Measurements from ENCODE around the gene ABL2. TPM values are rescaled to one million over a fixed set of nuclear protein-coding genes. Genes with fewer than 3 reads are reported as not detected.

ABL2 gene
- total RNA-seq, 1 donor from 2014 or later: 22.9 TPM

- H3K36me3 Mint-ChIP-seq (ENCODE audit: low read depth): peaks cover 27% of the 10 kb centered on the region
- no peaks in the 10 kb centered on the region for H3K27me3 Mint-ChIP-seq (ENCODE audit: low read depth)
- TF ChIP-seq, protein P1, sequence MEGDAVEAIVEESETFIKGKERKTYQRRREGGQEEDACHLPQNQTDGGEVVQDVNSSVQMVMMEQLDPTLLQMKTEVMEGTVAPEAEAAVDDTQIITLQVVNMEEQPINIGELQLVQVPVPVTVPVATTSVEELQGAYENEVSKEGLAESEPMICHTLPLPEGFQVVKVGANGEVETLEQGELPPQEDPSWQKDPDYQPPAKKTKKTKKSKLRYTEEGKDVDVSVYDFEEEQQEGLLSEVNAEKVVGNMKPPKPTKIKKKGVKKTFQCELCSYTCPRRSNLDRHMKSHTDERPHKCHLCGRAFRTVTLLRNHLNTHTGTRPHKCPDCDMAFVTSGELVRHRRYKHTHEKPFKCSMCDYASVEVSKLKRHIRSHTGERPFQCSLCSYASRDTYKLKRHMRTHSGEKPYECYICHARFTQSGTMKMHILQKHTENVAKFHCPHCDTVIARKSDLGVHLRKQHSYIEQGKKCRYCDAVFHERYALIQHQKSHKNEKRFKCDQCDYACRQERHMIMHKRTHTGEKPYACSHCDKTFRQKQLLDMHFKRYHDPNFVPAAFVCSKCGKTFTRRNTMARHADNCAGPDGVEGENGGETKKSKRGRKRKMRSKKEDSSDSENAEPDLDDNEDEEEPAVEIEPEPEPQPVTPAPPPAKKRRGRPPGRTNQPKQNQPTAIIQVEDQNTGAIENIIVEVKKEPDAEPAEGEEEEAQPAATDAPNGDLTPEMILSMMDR (conservative IDR thresholded peaks at IDR 0.05): no peak
- H3K9me3 Mint-ChIP-seq: peaks cover 5% of the 10 kb centered on the region
- peaks cover 14% of the 10 kb centered on the region for H3K4me1 Mint-ChIP-seq
- no peak for DNase-seq (ENCODE audit: low read depth, low spot score)
- H3K4me3 Mint-ChIP-seq: no peak overlapping the region
- no peak overlapping the region for H3K27ac Mint-ChIP-seq (ENCODE audit: unreplicated experiment)
Observed at GRCh38 chr1:179146476-179146875, 83.0 kb downstream of the ABL2 start.

DNA sequence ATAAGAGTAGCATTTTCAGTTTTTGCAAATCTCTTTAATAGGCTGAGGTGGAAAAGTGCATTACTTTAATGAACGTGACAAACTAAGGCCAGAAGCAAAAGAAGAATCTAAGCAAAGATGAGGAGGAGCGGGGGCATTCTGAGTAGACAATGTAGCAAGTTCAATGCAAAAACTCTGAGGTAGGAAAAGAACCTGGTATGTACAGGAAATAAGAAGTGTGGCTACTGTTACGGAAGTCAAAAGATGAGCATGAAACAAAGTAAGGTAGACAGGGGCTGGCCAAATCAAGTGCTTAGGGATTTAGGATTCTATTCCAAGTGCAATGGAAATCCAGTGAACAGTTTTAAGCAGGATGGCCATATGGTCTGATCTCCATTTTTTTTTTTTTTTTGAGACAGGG, 84.0 kb downstream of the ABL2 start:
- peaks cover 19% of the 10 kb centered on the region for H3K4me1 Mint-ChIP-seq
- no peak for DNase-seq (ENCODE audit: low read depth, low spot score)
- TF ChIP-seq, protein P1 (conservative IDR thresholded peaks at IDR 0.05): no peak
- H3K36me3 Mint-ChIP-seq (ENCODE audit: low read depth): peaks cover 19% of the 10 kb centered on the region
- H3K9me3 Mint-ChIP-seq: peaks cover 5% of the 10 kb centered on the region
- H3K4me3 Mint-ChIP-seq: no peak overlapping the region
- H3K27ac Mint-ChIP-seq (ENCODE audit: unreplicated experiment): no peak overlapping the region
- H3K27me3 Mint-ChIP-seq (ENCODE audit: low read depth): no peaks in the 10 kb centered on the region

GRCh38 chr1:179144626-179145025, 84.9 kb downstream of the ABL2 start:
- H3K27me3 Mint-ChIP-seq (ENCODE audit: low read depth): no peaks in the 10 kb centered on the region
- H3K27ac Mint-ChIP-seq (ENCODE audit: unreplicated experiment): no peak overlapping the region
- TF ChIP-seq, protein P1 (conservative IDR thresholded peaks at IDR 0.05): no peak
- H3K4me3 Mint-ChIP-seq: no peak overlapping the region
- DNase-seq (ENCODE audit: low read depth, low spot score): no peak
- no peaks in the 10 kb centered on the region for H3K9me3 Mint-ChIP-seq
- peaks cover 19% of the 10 kb centered on the region for H3K4me1 Mint-ChIP-seq
- peaks cover 18% of the 10 kb centered on the region for H3K36me3 Mint-ChIP-seq (ENCODE audit: low read depth)

DNA sequence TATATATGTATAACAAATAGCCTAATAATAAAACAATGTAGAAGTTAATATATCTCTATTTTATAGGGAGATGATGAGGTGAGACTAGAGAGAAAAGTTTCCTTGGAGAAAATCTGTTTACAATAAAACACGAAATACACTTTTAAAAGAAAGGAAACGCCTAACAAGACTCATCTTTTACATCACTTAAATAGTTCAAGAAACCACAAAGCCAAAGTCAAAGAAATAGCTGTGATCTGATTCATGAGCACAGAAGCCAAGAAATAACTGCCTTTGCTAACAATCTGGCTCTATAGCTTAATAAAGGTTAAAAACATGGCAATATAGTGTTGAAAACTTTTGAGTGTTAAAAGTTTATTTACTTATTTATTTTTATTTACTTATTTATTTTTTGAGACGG, 86.2 kb downstream of the ABL2 start:
- Mint-ChIP-seq H3K27ac (ENCODE audit: unreplicated experiment) (no peak overlapping the region), H3K27me3 (ENCODE audit: low read depth) (no peaks in the 10 kb centered on the region), H3K9me3 (no peaks in the 10 kb centered on the region), H3K4me1 (peaks cover 19% of the 10 kb centered on the region), H3K36me3 (ENCODE audit: low read depth) (peaks cover 18% of the 10 kb centered on the region), H3K4me3 (no peak overlapping the region)
- DNase-seq (ENCODE audit: low read depth, low spot score): no peak
- TF ChIP-seq, protein P1 (conservative IDR thresholded peaks at IDR 0.05): no peak

DNA sequence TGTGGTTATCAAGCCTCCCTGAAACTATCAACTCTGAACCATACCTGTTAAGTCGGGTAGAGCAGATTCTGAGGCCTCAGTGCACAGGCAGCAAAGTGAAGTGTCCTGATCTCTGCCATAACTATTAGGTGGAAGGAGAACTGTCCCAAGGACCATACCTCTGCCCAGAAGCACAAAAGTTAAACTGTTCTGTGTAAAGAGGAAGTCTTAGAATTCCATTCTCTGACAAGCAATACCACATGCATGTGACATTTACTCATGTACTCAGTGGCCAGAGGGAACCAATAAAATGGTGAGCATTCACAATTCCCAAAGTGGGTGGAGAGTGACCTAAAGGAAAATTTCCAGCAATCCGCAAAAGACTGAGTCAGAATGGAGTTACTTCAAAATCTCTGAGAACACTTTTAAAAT, 86.6 kb downstream of the ABL2 start:
- DNase-seq (ENCODE audit: low read depth, low spot score): no peak
- Mint-ChIP-seq H3K36me3 (ENCODE audit: low read depth) (peaks cover 15% of the 10 kb centered on the region), H3K4me1 (peaks cover 19% of the 10 kb centered on the region), H3K4me3 (no peak overlapping the region), H3K27me3 (ENCODE audit: low read depth) (no peaks in the 10 kb centered on the region), H3K9me3 (no peaks in the 10 kb centered on the region), H3K27ac (ENCODE audit: unreplicated experiment) (no peak overlapping the region)
- TF ChIP-seq, protein P1 (conservative IDR thresholded peaks at IDR 0.05): no peak
